Activated CD4-positive, alpha-beta T cell treated with anti-CD3 and anti-CD28 coated beads for 48 hours (primary cell): ENCODE results near the gene LEF1.
A peak's percentile ranks its signal among the peaks of the same experiment; 100 is the strongest.

Source experiments
- DNase-seq: peaks from one replicate; pipeline ENCODE4 v3.0.0-alpha.2; 2020

The LEF1 gene

DNA sequence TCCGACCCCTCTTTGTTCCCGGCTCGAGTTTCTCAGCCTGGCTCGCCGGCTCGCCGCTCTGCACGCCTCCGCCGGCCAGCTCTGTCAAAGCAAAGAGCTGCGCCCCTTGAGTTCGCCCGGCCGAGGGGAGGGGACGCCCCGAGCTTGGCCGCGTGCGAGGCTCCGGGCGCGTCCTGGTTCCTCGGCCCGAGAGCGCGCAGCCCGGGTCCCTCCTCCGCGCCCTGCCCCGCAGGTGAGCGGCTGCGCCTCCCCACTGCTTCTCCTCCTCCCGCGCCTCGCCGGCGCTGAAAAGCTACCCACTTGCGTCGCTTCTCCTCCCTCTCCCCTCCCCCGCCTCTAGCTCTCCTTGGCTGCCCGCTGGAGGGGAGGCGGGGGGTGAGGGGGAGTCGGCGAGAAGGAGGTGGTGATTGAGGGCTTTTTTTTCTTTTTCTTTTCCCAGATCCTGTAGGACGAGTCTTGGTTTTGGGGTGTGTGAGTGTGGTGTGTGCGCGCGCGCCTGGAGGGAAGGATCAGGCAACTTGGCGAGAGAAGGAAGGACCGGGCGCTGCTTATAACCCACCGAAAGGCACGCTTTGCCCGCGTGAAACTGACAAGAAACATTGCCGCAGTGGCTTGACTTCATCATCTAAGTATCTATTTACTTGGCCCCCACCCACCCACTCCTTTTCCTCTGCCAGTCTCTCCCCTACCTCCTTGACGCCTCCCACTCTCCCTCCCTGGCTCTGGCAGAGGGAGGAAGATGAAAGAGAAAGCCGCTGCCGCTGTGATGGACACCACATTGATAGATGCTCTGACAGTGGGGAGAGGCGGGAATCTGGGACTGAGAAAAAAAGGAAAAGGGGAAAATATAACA, at the start of gene LEF1:
LEF1 (minus strand) TSS at position 262 of the 853 bp plus-strand sequence. CDS start 1,165 bp downstream, outside the sequence.
- peak; percentile 83 for DNase-seq

DNA sequence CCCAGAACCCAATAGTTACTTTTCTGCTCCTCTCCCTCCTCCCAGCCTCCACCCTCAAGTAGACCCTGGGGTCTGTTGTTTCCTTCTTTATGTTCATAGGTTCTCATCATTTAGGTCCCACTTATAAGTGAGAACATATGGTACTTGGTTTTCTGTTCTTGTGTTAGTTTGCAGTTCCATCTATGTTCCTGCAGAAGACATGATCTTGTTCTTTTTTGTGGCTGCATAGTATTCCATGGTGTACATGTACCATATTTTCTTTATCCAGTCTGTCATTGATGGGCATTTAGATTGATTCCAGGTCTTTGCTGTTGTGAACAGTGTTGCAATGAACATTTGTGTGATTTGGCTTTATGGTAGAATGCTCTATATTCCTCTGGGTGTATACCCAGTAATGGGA, 47.8 kb upstream of the LEF1 start:
- no peak for DNase-seq

- DNase-seq: no peak
Observed at GRCh38 chr4:108215055-108215454, 46.3 kb upstream of the LEF1 start.

- no peak for DNase-seq
Observed at GRCh38 chr4:108213723-108214122, 45.0 kb upstream of the LEF1 start.

GRCh38 chr4:108213308-108213707, 44.6 kb upstream of the LEF1 start:
- DNase-seq: no peak

- no peak for DNase-seq
Observed at GRCh38 chr4:108210989-108211835, 42.5 kb upstream of the LEF1 start.

DNA sequence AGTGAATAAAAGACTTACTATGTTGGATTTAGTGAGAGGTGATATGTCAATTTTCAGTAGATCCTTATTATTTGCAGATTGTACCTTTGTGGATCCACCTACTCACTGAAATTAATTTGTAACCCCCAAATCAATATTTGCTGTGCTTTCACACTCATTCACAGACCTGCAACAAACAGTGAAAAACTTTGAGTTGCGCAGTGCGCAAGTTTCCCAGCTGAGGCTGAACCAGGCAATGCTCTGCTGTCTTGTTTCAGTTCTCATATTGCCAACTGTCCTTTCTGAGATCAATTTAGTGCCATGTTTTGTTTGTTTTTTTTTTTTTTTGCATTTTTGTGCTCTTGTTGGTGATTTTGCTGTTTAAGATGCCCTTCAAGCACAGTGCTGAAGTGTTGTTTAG, 40.8 kb upstream of the LEF1 start:
- DNase-seq: no peak

DNA sequence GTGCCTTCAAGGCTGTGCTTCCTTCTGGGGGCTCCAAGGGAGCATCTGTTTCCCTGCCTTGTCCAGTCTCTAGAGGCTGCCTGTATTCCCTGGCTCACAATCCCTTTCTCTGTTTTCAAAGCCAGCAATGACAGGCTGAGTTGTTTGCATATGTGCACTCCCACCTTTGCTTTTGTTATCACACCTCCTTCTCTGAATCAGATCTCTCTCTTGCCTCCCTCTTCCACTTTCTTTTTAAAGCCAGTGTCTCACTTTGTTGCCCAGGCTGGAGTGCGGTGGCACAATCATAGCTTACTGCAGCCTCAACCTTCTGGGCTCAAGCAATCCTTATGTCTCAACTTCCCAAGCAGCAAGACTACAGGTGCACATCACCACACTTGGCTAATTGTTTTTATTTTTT, 37.1 kb upstream of the LEF1 start:
- DNase-seq: peak; percentile 40

GRCh38 chr4:108204518-108204917, 35.8 kb upstream of the LEF1 start:
- DNase-seq: no peak

DNA sequence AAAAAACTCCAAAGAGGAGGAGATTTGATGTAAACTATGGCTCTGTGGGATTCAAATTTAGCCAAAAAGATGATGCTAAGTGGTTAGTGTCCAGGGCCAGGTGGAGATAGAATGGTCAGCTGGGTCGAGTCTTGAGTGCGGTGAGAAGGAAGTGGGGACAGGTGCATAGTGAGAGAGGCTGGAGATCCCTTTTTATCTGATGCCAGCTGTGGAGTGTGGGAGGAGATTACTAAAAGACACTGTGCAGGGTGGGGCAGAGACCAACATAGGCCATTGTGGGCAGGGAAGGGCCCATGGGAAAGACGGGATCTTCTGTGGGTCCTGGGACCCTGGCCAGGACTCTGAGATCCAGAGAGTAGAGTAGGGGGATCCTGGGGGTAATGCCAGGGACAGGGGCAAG, 34.6 kb upstream of the LEF1 start:
- no peak for DNase-seq

- DNase-seq: no peak
Observed at GRCh38 chr4:108201774-108202173, 33.0 kb upstream of the LEF1 start.

GRCh38 chr4:108199881-108200280, 31.1 kb upstream of the LEF1 start:
- no peak for DNase-seq

- no peak for DNase-seq
Observed at GRCh38 chr4:108193886-108194672, 25.3 kb upstream of the LEF1 start.

GRCh38 chr4:108192935-108193334, 24.2 kb upstream of the LEF1 start:
- no peak for DNase-seq

DNA sequence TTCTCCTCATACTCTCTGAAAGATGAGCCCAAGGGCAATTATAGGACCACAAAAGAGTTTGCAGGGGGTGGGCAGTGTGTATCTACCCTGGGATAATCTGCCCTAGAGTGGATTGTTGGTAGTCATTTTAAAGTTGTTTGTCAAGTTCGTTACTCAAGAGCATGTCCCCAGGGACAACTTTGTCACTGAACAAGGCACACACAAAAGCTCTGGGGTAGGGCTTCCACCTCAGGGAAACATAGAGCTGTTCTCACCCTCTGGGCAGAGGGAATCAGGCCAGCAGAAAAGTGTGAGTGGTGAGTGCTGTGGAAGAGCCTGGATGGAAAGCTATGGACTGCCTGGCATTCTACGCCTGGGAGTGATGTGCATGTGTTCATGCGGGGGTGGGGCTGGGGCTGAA, 23.3 kb upstream of the LEF1 start:
- no peak for DNase-seq

DNA sequence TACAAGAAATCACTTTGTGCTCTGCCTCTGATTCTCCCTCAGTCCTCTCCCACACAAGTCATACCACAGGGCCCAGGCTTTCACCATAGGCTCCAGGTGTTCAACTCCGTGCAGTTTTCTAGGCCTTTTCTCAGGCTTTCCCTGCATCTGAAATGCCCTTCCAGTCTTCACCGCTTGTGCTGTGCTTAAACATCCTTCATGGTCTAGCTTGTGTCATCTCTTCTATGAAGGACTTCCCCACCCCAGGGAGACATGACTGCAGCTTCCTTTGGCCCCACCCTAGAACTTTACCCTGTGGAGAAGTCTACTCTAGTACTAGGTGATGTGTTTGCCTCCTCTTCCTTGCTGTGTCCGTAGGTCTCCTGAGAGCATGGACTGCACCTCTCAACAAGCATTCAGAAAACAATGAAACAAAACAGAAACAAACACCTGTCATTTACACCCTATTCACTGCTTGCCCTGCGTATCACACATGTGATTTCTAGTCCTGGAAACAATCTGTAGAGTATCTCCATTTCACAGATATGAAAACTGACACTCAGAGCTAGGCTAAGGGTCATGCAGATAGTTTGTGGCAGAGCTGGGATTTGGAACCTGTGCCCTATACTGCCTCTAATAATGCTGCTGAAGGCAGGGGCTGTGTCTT, 22.7 kb upstream of the LEF1 start:
- DNase-seq: no peak

DNA sequence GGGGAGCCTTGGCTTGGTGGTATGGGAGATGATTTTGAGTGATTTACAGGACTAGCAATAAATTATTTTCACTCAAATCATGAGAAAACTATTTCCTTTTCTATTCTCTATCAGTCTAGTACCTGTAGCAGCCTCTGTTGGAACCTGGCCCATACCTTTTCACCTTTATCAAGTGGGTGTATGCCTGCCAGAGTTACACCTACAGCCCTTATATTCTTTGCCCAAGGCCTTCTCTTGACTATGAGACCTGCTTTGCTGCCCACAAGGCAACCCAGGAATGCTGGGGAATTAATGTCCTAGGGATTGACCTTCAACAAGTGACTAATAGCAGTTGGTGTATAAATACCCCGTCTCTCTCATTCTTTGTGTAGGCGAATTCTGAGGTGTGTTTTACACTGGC, 20.0 kb upstream of the LEF1 start:
- DNase-seq: no peak

GRCh38 chr4:108185252-108185651, 16.5 kb upstream of the LEF1 start:
- DNase-seq: no peak

DNA sequence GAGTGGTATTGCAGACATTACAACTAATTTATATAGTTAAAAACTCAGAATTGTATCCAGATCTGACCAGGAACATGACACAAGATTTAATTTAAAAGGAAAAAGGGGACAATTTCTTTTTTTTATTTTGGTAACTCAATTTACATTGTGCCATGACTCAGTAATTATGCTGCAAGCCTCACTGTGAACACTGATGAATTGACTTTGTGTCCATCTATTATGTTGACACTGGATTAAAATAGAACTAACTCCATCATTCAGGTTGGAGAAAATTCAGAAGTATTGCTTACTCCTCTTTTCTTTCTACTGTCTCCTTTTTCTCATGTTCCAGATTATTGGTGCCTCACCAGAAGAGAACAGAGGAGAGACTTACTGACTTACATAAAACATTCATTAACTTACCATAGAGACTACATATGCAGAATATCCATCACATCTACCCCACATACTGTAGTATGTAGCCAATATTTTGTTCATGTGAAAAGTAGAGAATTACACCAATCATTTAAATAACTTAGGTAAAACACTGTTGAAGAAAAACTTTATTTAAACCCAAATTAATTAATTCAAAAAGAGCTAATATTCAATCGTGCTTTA, 15.8 kb upstream of the LEF1 start:
- DNase-seq: no peak

GRCh38 chr4:108181704-108182103, 13.0 kb upstream of the LEF1 start:
- no peak for DNase-seq

- no peak for DNase-seq
Observed at GRCh38 chr4:108180513-108180912, 11.8 kb upstream of the LEF1 start.

GRCh38 chr4:108175966-108176365, 7.2 kb upstream of the LEF1 start:
- DNase-seq: no peak
